Brain microvascular endothelial cell (primary cell): ENCODE results near the gene NDEL1.

ENCODE experiments used
- DNase-seq: peaks from one replicate; pipeline ENCODE4 v3.0.0-alpha.2; 2020
- H3K27ac ChIP-seq: fragments of 250-450 bp; sonication (Bioruptor Pico); 2 replicates; pipeline ENCODE4 v1.5.1; 2020; ENCODE audit warnings: mild to moderate bottlenecking, moderate library complexity
- H3K27me3 ChIP-seq: fragments of 250-450 bp; sonication (Bioruptor Pico); replicated peaks from 2 replicates; pipeline ENCODE4 v1.5.1; 2020; ENCODE audit warnings: mild to moderate bottlenecking
- H3K36me3 ChIP-seq: fragments of 250-450 bp; sonication (Bioruptor Pico); replicated peaks from 2 replicates; pipeline ENCODE4 v1.5.1; 2020; ENCODE audit warnings: mild to moderate bottlenecking
- H3K4me3 ChIP-seq: 2 replicates; pipeline ENCODE4 v1.5.1; 2011; ENCODE audit warnings: low read depth, mild to moderate bottlenecking, control low read depth, low read length, moderate library complexity
- CTCF ChIP-seq: IDR thresholded peaks from 2 replicates; pipeline ENCODE4 v1.5.1; 2011; ENCODE audit warnings: low read depth, mild to moderate bottlenecking, moderate library complexity, low read length, control low read depth, inconsistent platforms; ENCODE audit errors: missing control alignments
- in situ Hi-C: cut with HindIII; loops from 2 replicates; pipeline ENCODE4 v1.10.0; 2017; ENCODE audit warnings: low sequenced_read_pairs, low pct_ligation_motif_present

The NDEL1 gene

GRCh38 chr17:8435245-8436168 lies at the start of gene NDEL1:
Gene NDEL1, plus strand, starts transcription at chr17:8435884. Its CDS starts 8,388 bp downstream, at chr17:8444272.
- peak within 1 kb of the TSS; percentile 97 for H3K27ac ChIP-seq
- H3K27me3 ChIP-seq, result no peaks in the 10 kb centered on the region
- TF ChIP-seq CTCF, result no peak
- peaks cover 8% of the 10 kb centered on the region for H3K36me3 ChIP-seq
- H3K4me3 ChIP-seq, result peak within 1 kb of the TSS; percentile 91
- peak; percentile 98 for DNase-seq
- in situ Hi-C loops, result no loop called here

GRCh38 chr17:8386841-8387240 lies 48.8 kb upstream of the NDEL1 start:
- Histone ChIP-seq H3K27ac (no peak overlapping the region), H3K4me3 (no peak overlapping the region), H3K27me3 (no peaks in the 10 kb centered on the region), H3K36me3 (no peaks in the 10 kb centered on the region)
- in situ Hi-C loops, result no loop called here
- TF ChIP-seq CTCF, result no peak
- DNase-seq, result no peak

- in situ Hi-C loops, result no loop called here
- DNase-seq, result no peak
- Histone ChIP-seq H3K4me3 (no peak overlapping the region), H3K27me3 (no peaks in the 10 kb centered on the region), H3K27ac (no peak overlapping the region), H3K36me3 (no peaks in the 10 kb centered on the region)
- TF ChIP-seq CTCF, result no peak
These were observed 47.6 kb upstream of the NDEL1 start for GRCh38 chr17:8387914-8388651.

- Histone ChIP-seq H3K36me3 (no peaks in the 10 kb centered on the region), H3K27ac (no peak overlapping the region), H3K4me3 (no peak overlapping the region), H3K27me3 (no peaks in the 10 kb centered on the region)
- in situ Hi-C loops, result no loop called here
- TF ChIP-seq CTCF, result no peak
- no peak for DNase-seq
These were observed 44.0 kb upstream of the NDEL1 start for GRCh38 chr17:8391711-8392110.

- Histone ChIP-seq H3K27ac (no peak overlapping the region), H3K4me3 (no peak overlapping the region), H3K36me3 (no peaks in the 10 kb centered on the region), H3K27me3 (no peaks in the 10 kb centered on the region)
- no peak for TF ChIP-seq CTCF
- DNase-seq, result no peak
- in situ Hi-C loops, result no loop called here
These were observed 43.4 kb upstream of the NDEL1 start for GRCh38 chr17:8392274-8392673.
